Astrocyte (in vitro differentiated cells and primary cell): Measurements from ENCODE around the gene CLMN.

ENCODE experiments used
- EZH2 ChIP-seq: IDR thresholded peaks from 2 replicates; pipeline ENCODE4 v1.6.1; 2012; ENCODE audit warnings: mild to moderate bottlenecking, low read length, inconsistent platforms; ENCODE audit not compliant: insufficient read depth
- TF ChIP-seq, protein P1 (sequence below): IDR thresholded peaks from 2 replicates; pipeline ENCODE4 v1.5.1; 2011; ENCODE audit warnings: low read depth, mild to moderate bottlenecking, inconsistent platforms, low read length, moderate library complexity; ENCODE audit not compliant: insufficient read depth

DNA sequence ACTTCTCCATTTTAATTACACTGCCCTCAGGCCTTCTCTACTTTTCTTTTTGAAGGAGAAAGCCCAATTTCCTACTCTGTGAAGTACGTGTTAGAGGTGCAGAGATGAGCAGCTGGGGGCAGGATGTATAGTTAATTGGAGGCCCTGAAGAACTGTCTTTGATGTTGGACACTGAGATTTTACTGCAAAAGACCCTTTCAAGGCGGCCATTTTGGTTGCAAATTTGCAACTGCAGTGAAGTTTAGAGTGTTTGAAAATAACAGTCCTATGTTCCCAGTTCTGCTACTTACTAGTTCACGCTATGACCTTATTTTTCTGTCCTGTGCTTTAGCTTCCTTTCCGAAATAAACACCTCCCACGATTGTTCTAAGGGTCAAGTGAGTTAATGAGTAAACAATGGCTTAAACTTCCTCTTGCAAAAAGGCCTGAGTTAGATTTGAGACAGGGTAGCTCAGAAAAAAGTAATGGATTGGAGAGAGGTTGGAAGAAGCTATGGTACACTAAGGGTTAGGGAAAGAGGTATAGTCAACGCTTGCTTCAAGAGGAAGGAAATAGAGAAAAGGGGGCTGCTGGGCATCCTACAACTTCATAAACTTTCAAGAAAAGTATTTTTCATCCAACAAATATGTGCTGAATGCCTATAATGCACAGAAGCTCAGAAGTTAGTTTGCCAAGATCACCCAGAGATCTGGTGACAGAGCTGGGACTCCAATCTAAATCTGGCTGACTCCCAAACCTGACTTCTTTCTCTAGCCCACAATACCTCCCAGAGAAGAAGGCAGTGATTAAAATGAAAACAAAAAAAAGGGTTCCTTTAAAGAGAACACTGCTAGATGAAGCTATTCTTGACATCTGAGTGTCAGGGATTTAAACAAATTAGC, 135.9 kb downstream of the CLMN start:
- no peak for TF ChIP-seq EZH2
- TF ChIP-seq, protein P1, sequence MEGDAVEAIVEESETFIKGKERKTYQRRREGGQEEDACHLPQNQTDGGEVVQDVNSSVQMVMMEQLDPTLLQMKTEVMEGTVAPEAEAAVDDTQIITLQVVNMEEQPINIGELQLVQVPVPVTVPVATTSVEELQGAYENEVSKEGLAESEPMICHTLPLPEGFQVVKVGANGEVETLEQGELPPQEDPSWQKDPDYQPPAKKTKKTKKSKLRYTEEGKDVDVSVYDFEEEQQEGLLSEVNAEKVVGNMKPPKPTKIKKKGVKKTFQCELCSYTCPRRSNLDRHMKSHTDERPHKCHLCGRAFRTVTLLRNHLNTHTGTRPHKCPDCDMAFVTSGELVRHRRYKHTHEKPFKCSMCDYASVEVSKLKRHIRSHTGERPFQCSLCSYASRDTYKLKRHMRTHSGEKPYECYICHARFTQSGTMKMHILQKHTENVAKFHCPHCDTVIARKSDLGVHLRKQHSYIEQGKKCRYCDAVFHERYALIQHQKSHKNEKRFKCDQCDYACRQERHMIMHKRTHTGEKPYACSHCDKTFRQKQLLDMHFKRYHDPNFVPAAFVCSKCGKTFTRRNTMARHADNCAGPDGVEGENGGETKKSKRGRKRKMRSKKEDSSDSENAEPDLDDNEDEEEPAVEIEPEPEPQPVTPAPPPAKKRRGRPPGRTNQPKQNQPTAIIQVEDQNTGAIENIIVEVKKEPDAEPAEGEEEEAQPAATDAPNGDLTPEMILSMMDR, result no peak
